Fibroblast of gingiva (primary cell): ENCODE results near the gene ARMH1.
A peak's percentile ranks its signal among the peaks of the same experiment; 100 is the strongest.
"Not testable (repeated sequence)": the region's sequence is repeated elsewhere in the genome, so short reads cannot be mapped to it uniquely, and the experiment has no call there.

Source experiments
- DNase-seq: peaks from one replicate; pipeline ENCODE4 v3.0.0-alpha.2; 2011; ENCODE audit warnings: low read depth

Gene ARMH1

GRCh38 chr1:44644806-44645205, 29.7 kb upstream of the ARMH1 start:
- DNase-seq = no peak

DNA sequence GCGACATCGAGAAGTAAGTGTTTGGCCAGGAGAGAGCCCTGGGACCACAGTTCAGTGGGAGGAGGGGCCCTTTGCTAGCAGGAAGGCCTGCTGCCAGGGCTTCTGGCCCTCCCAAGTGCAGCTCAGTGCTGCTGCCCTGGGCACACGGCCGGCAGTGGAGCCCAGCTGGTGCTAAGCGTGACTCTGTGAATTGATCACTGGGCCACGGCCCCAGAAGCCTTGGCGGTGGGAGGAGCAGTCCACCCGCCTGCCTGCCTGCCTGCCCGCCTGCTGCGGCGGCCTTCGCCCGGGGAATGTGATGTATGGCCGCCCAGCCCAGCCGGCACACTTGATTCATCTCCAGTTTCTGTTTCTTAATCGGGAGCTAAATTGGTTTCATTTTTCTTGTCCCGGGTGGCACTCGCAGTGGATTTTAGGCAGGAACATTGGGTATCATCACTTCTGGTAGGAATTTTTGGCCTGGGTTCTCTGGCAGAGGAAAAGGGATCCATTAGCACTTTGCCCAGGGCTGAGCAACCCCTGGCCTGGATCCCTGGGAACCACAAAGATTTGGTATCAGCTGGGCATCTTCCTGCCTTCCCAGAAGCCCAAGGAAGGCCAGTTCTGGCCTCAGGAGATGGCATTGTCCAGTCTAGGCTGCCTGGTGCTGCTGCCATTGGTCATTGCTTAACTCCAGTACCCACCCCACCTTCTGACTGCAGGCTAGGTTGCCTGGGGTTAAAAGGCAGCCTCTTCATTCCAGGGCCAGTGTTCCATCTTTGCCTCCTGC, 28.9 kb upstream of the ARMH1 start:
- DNase-seq = peak; percentile 93

DNA sequence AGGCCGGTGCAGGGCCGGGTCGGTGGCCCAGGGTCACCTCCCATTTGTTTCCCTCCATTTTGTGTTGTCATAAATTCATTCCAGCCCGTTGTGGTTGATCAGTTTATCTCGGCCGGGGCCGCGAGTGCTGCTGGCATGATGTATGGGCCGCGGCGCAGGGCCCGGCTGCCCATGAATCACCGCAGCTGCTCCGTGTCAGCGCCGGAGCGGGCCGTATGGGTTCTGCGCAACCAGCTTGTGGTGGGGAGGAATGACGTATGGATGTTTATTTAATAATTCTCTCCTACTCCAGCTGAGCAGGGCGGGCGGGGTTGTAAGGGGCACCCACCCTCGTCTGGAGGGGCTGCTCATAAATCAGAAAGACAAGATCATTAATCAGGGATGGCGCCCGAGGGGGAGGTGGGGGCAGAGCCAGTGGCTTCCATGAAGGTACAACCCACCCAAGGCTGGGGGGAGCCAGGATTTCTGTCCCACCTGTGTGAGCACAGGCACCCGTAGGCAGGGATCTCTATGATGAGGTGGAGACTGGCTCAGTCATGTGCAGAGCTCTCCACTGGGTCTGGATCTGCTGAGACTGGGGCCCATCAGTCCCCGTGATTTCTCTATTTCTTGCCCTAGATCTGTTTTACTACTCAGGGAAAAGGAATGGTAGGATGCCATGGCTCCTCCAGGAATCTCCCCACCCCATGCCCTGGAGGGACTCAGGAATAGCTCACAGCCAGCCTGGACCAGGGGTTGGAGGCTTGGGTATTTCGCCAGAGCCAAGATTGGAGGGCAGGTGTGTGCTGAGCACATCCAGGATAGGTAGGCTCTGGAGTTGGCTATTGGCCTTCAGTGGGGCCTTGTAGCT, 28.0 kb upstream of the ARMH1 start:
- DNase-seq = no peak

- DNase-seq = no peak
These were observed 26.6 kb upstream of the ARMH1 start for GRCh38 chr1:44647896-44648295.

- no peak for DNase-seq
These were observed 25.8 kb upstream of the ARMH1 start for GRCh38 chr1:44648529-44649250.

GRCh38 chr1:44649788-44650158, 24.7 kb upstream of the ARMH1 start:
- no peak for DNase-seq

DNA sequence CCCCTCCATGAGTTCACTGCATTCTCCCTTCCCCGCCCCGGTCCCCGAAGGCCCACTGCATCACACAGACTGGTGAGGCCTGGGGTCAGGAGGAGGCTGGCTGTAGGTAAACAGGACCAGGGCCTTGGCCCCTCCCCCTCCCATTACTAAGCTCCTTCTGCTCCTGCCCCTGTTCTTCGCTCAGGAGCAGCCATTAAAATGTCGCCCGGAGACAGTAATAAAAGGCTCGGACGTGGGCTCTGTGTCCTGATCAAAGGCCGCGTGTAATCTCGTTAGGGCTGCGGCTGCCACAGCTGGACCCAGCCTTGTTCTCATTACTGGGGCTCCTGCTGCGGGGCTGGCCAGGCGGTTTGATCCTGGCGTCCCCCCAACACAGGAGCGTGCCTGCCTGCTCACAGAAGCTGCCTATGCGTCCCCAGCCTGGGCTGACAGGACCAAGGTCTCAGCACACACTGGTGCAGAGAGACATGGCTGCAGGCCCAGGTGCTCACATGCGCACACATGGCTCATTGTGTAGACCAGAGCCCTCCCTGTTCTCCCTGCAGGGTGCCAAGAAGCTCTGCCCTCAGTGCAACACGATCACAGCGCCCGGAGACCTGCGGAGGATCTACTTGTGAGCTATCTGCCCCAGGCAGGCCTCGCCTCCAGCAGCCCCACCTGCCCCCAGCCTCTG, 24.2 kb upstream of the ARMH1 start:
- no peak for DNase-seq

GRCh38 chr1:44651069-44651468, 23.4 kb upstream of the ARMH1 start:
- DNase-seq = no peak

GRCh38 chr1:44652445-44653106, 21.9 kb upstream of the ARMH1 start:
- peak; percentile 40 for DNase-seq

DNA sequence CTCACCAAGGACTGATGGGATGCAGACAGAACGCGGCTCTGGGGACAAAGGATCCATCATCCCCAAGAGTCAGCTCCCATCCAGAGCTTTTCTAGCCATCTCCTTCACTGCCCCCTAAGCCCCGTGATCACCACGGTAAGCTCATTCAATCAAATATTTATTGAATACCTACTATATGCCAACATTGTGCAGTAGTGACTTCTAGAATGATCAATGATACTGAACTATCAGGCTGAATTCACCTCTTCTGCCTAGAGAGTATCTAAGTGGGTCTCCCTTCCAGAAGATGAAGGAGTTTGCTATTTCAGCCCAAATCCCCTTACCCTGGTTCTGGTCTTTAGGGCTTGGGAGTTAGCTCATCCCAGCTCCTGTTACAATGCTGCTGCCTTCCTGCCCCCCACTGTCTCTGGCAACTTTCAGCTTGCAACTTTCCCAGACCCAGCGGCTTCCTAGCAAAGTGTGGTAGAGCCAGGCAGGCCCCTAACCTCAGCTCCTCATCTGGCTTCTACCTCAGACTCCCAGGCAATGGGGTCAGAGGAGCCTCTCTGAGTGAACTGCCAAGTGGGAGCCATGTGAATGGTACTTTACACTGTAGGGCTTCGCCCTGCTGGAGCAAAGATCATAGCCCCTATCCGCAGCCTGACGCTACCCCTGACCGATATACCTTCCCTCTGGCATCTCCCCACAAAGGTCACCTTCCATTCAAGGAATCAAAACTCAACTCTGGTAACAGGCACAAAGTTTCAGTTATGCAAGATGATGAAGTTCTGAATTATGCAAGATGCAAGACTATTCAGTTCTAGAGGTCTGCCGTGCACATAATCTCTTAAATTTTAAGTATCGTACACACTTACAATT, 21.2 kb upstream of the ARMH1 start:
- no peak for DNase-seq

GRCh38 chr1:44654621-44655187, 19.8 kb upstream of the ARMH1 start:
- no peak for DNase-seq

GRCh38 chr1:44655609-44656008, 18.9 kb upstream of the ARMH1 start:
- DNase-seq = no peak

DNA sequence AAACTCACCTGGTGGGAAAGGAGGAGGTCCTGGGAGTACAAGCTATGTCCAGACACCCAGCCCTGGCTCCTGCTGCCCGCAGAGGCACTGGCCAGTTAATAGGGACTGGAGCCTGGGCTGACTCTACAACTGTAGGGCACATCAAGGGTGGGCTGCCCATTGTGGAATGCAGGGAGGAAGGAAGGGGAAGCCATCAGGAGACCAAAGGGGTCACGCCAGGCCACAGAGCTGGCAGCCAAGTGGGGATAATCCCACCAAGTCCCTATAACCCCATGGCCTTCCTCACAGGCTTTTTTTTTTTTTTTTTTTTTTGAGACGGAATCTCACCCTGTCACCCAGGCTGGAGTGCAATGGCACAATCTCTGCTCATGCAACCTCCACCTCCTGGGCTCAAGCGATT, 14.9 kb upstream of the ARMH1 start:
- DNase-seq = no peak

- DNase-seq = peak; percentile 21
These were observed 14.3 kb upstream of the ARMH1 start for GRCh38 chr1:44660176-44660575.

DNA sequence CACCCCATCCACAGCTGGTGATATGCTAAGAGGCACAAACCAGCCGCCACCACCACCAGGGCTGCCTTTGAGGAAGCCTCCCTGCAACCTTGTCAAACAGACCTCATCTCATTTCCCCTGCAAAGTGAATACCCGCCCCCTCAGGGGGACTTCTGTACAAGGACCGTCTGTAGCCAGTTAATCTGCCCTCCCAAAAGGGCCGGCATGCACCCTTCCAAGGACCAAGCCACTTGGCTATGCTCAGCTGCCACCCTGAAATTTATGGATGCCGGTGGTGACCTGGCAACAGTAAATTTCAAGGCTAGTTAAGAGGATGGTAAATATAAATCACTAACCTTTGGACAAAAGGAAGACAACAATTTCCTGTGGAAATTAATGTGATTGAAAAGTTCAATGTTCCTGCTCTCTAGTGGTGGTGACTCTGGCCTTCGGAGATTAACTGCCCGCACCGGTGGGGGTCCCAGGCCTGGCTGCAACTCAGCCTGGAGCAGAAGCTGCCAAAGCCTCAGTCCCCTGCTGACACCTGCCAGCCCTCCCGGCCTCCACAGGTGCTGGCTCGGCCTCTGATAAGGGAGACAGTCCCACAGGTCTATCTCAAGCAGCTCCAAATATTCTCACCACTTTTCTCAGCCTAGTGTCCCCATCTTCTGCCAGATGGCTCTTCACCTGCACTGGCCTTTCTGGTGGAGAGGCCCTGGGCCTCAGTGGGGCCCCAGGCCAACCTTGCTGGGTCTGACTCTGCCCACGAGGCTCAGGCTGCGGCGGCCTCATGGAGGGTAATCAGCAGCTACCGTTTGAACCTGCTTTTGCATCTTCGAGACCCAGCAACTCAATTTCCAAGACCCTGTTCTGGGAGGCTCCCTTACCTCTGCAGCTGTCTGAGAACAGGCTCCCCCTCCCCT, 12.5 kb upstream of the ARMH1 start:
- no peak for DNase-seq

- DNase-seq = no peak
These were observed 11.9 kb upstream of the ARMH1 start for GRCh38 chr1:44662683-44663030.

GRCh38 chr1:44663417-44663816, 11.1 kb upstream of the ARMH1 start:
- DNase-seq = no peak

- no peak for DNase-seq
These were observed 9.7 kb upstream of the ARMH1 start for GRCh38 chr1:44664730-44665370.

GRCh38 chr1:44666719-44667118, 7.8 kb upstream of the ARMH1 start:
- DNase-seq = not testable (repeated sequence)
